Parathyroid adenoma (tissue), 2 donors: ENCODE data around the gene CYP20A1.
"Not testable (repeated sequence)": the region's sequence is repeated elsewhere in the genome, so short reads cannot be mapped to it uniquely, and the experiment has no call there.

Experiments used
- H2AFZ ChIP-seq: fragments of 300-600 bp; sonication (generic); one replicate; pipeline ENCODE4 v1.7.0; 2017; ENCODE audit warnings: antibody characterized with exemption, mild to moderate bottlenecking
- H3K27ac ChIP-seq: fragments of 300-600 bp; sonication (generic); one replicate; pipeline ENCODE4 v1.7.0; 2017
- H3K27me3 ChIP-seq: fragments of 300-600 bp; sonication (generic); one replicate; pipeline ENCODE4 v1.7.0; 2017; ENCODE audit warnings: low read length; ENCODE audit not compliant: control insufficient read depth, insufficient read depth
- H3K36me3 ChIP-seq: fragments of 300-600 bp; sonication (generic); one replicate; pipeline ENCODE4 v1.7.0; 2017; ENCODE audit warnings: low read length; ENCODE audit not compliant: control insufficient read depth, insufficient read depth
- H3K4me1 ChIP-seq: fragments of 300-600 bp; sonication (generic); one replicate; pipeline ENCODE4 v1.7.0; 2017; ENCODE audit warnings: control low read depth
- H3K4me2 ChIP-seq: fragments of 300-600 bp; sonication (generic); one replicate; pipeline ENCODE4 v1.7.0; 2017; ENCODE audit warnings: low read length
- H3K4me3 ChIP-seq: fragments of 300-600 bp; sonication (generic); one replicate; pipeline ENCODE4 v1.7.0; 2017; ENCODE audit warnings: low read depth, low read length
- H3K79me2 ChIP-seq: fragments of 300-600 bp; sonication (generic); one replicate; pipeline ENCODE4 v1.7.0; 2017; ENCODE audit warnings: control low read depth
- H3K9ac ChIP-seq: fragments of 300-600 bp; sonication (generic); one replicate; pipeline ENCODE4 v1.7.0; 2017; ENCODE audit warnings: mild to moderate bottlenecking
- H3K9me3 ChIP-seq: fragments of 300-600 bp; sonication (generic); one replicate; pipeline ENCODE4 v1.7.0; 2017; ENCODE audit warnings: low read length; ENCODE audit not compliant: control insufficient read depth
- TF ChIP-seq, protein P1 (sequence below): fragments of 300-600 bp; sonication (generic); IDR thresholded peaks from one replicate; pipeline ENCODE4 v1.7.0; 2017; ENCODE audit warnings: antibody characterized with exemption, mild to moderate bottlenecking
- donor health status: primary hyperparathyroidism.

The CYP20A1 gene

GRCh38 chr2:203238704-203239526 lies at the start of gene CYP20A1:
Gene CYP20A1 (plus strand): TSS chr2:203239018. CDS start chr2:203239063, 45 bp downstream.
- peak within 1 kb of the TSS; percentile 86 for H3K4me2 ChIP-seq
- peak within 1 kb of the TSS; percentile 90 for H3K27ac ChIP-seq
- H2AFZ ChIP-seq, result peak within 1 kb of the TSS; percentile 95
- H3K9ac ChIP-seq, result peak within 1 kb of the TSS; percentile 88
- H3K9me3 ChIP-seq, result no peaks in the 10 kb centered on the region
- no peaks in the 10 kb centered on the region for H3K36me3 ChIP-seq
- H3K4me3 ChIP-seq, result peak within 1 kb of the TSS; percentile 93
- H3K79me2 ChIP-seq, result peaks cover 8% of the 10 kb centered on the region
- no peaks in the 10 kb centered on the region for H3K4me1 ChIP-seq
- no peaks in the 10 kb centered on the region for H3K27me3 ChIP-seq
- TF ChIP-seq, protein P1, sequence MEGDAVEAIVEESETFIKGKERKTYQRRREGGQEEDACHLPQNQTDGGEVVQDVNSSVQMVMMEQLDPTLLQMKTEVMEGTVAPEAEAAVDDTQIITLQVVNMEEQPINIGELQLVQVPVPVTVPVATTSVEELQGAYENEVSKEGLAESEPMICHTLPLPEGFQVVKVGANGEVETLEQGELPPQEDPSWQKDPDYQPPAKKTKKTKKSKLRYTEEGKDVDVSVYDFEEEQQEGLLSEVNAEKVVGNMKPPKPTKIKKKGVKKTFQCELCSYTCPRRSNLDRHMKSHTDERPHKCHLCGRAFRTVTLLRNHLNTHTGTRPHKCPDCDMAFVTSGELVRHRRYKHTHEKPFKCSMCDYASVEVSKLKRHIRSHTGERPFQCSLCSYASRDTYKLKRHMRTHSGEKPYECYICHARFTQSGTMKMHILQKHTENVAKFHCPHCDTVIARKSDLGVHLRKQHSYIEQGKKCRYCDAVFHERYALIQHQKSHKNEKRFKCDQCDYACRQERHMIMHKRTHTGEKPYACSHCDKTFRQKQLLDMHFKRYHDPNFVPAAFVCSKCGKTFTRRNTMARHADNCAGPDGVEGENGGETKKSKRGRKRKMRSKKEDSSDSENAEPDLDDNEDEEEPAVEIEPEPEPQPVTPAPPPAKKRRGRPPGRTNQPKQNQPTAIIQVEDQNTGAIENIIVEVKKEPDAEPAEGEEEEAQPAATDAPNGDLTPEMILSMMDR, result peak; percentile 37

DNA sequence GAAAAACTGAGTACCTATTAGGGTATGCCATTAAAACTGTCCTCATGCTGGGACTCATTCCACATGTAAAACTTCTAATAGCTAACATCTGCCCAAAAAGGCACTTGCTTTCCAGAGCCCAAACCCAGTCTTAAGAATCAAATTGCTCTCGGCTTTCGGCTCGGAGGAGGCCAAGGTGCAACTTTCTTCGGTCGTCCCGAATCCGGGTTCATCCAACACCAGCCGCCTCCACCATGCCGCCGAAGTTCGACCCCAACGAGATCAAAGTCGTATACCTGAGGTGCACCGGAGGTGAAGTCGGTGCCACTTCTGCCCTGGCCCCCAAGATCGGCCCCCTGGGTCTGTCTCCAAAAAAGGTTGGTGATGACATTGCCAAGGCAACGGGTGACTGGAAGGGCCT lies 48.3 kb upstream of the CYP20A1 start:
- H3K9me3 ChIP-seq, H2AFZ ChIP-seq, H3K9ac ChIP-seq, H3K4me3 ChIP-seq, H3K27me3 ChIP-seq, H3K79me2 ChIP-seq, H3K4me1 ChIP-seq, H3K4me2 ChIP-seq, H3K36me3 ChIP-seq, H3K27ac ChIP-seq: not testable (repeated sequence)

DNA sequence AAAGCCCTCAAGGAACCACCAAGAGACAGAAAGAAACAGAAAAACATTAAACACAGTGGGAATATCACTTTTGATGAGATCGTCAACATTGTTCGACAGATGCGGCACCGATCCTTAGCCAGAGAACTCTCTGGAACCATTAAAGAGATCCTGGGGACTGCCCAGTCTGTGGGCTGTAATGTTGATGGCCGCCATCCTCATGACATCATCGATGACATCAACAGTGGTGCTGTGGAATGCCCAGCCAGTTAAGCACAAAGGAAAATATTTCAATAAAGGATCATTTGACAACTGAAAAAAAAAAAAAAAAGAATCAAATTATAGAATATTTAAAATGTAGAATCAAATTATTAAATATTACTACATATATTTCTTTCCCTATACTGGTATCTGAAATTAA lies 47.8 kb upstream of the CYP20A1 start:
- H3K36me3 ChIP-seq, result not testable (repeated sequence)

GRCh38 chr2:203191961-203192360 lies 46.9 kb upstream of the CYP20A1 start:
- no peak overlapping the region for H3K9ac ChIP-seq
- no peaks in the 10 kb centered on the region for H3K9me3 ChIP-seq
- no peak overlapping the region for H2AFZ ChIP-seq
- no peaks in the 10 kb centered on the region for H3K4me1 ChIP-seq
- no peak overlapping the region for H3K27ac ChIP-seq
- no peak overlapping the region for H3K4me2 ChIP-seq
- H3K79me2 ChIP-seq, result no peaks in the 10 kb centered on the region
- TF ChIP-seq, protein P1, result no peak
- H3K36me3 ChIP-seq, result no peaks in the 10 kb centered on the region
- no peak overlapping the region for H3K4me3 ChIP-seq
- no peaks in the 10 kb centered on the region for H3K27me3 ChIP-seq

More for the DNA sequence above, 47.8 kb upstream of the CYP20A1 start:
- not testable (repeated sequence) for H3K4me1 ChIP-seq, H3K4me2 ChIP-seq, H3K9me3 ChIP-seq, H3K27me3 ChIP-seq, H2AFZ ChIP-seq, H3K27ac ChIP-seq, H3K9ac ChIP-seq, H3K4me3 ChIP-seq, H3K79me2 ChIP-seq

GRCh38 chr2:203195331-203196036 lies 43.3 kb upstream of the CYP20A1 start:
- no peak overlapping the region for H3K4me3 ChIP-seq
- H3K4me1 ChIP-seq, result no peaks in the 10 kb centered on the region
- H3K4me2 ChIP-seq, result no peak overlapping the region
- TF ChIP-seq, protein P1, result no peak
- H3K27me3 ChIP-seq, result no peaks in the 10 kb centered on the region
- no peaks in the 10 kb centered on the region for H3K9me3 ChIP-seq
- no peak overlapping the region for H2AFZ ChIP-seq
- H3K27ac ChIP-seq, result no peak overlapping the region
- H3K36me3 ChIP-seq, result no peaks in the 10 kb centered on the region
- H3K9ac ChIP-seq, result no peak overlapping the region
- no peaks in the 10 kb centered on the region for H3K79me2 ChIP-seq
